Measurements from ENCODE around the gene LRP3. TPM values are rescaled to one million over a fixed set of nuclear protein-coding genes. Genes with fewer than 3 reads are reported as not detected.

The LRP3 gene
- total and polyA plus RNA-seq, 2 donors from 2014 or later: 13.9 to 23.8 TPM

DNA sequence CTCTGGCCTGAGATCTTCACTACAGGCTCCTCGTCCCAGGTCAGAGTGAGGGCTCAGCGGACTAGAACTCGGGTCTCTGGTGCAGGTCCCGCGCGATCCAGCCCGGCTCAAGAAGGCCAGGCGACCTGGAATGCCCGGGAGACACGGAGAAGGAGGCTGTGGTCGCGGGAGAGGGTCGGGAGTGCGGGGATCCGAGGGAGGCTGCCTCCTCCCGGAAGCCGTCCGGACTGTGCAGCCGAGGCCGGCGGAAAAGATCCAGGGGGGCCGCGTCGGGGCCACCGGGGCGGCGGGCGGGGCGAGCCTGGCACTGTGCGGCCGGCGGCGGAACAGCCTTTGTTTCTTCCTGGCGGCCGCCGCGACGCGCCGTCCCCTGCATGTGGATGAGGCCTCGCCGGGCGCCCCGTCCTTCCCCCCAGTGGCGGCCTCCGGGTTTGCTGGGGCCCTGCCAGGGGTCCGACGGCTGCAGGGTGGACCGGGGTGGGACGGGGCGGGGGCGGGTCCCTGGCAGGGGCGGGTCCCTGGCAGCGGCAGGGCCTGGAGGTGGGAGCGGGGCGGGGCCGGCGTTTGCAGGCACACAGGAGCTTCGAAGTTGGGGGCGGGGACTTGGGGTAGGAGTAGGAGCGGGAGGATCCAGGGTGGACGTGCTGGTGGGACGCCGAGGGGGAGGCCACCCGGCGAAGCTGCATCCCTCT is 32.6 kb downstream of the LRP3 start:
- no peak overlapping the region for H3K4me3 ChIP-seq (ENCODE audit: low read length in 3 of 3)
- no peak for FAIRE-seq
- H3K4me1 ChIP-seq (ENCODE audit: control insufficient read depth in 2 of 3, insufficient read depth in 2 of 3, low read depth in 1 of 3, low read length in 3 of 3): peaks cover 0 to 4% (median 0%) of the 10 kb centered on the region in 3 donors

GRCh38 chr19:33227242-33227650 is 33.1 kb downstream of the LRP3 start:
- no peaks in the 10 kb centered on the region for H3K36me3 ChIP-seq (ENCODE audit: control insufficient read depth in 2 of 3, insufficient read depth in 3 of 3, low read length in 3 of 3)
- no peak for DNase-seq
- no peak overlapping the region for H3K4me3 ChIP-seq (ENCODE audit: low read length in 3 of 3)
- peaks cover 0 to 18% (median 5%) of the 10 kb centered on the region in 3 donors for H3K9me3 ChIP-seq (ENCODE audit: control insufficient read depth in 2 of 3, insufficient read depth in 1 of 3, low read length in 3 of 3)
- no peak for FAIRE-seq
- peaks cover 0 to 4% (median 0%) of the 10 kb centered on the region in 3 donors for H3K4me1 ChIP-seq (ENCODE audit: control insufficient read depth in 2 of 3, insufficient read depth in 2 of 3, low read depth in 1 of 3, low read length in 3 of 3)
- H3K27me3 ChIP-seq (ENCODE audit: control insufficient read depth, insufficient read depth, low read length): peaks cover 14% of the 10 kb centered on the region
- intact Hi-C loops (cut with DNase I): no loop called here
- TF ChIP-seq, protein P1, sequence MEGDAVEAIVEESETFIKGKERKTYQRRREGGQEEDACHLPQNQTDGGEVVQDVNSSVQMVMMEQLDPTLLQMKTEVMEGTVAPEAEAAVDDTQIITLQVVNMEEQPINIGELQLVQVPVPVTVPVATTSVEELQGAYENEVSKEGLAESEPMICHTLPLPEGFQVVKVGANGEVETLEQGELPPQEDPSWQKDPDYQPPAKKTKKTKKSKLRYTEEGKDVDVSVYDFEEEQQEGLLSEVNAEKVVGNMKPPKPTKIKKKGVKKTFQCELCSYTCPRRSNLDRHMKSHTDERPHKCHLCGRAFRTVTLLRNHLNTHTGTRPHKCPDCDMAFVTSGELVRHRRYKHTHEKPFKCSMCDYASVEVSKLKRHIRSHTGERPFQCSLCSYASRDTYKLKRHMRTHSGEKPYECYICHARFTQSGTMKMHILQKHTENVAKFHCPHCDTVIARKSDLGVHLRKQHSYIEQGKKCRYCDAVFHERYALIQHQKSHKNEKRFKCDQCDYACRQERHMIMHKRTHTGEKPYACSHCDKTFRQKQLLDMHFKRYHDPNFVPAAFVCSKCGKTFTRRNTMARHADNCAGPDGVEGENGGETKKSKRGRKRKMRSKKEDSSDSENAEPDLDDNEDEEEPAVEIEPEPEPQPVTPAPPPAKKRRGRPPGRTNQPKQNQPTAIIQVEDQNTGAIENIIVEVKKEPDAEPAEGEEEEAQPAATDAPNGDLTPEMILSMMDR (IDR thresholded peaks at IDR 0.05; ENCODE audit: borderline replicate concordance, extremely low read depth, insufficient read depth): no peak
- H3K27ac ChIP-seq (ENCODE audit: low read depth in 2 of 2, low read length in 2 of 2): no peak overlapping the region
- no peak overlapping the region for H3K9ac ChIP-seq (ENCODE audit: low read length in 3 of 3)

More for the DNA sequence above, 32.6 kb downstream of the LRP3 start:
- intact Hi-C loops (cut with DNase I): no loop called here
- peaks cover 0 to 18% (median 5%) of the 10 kb centered on the region in 3 donors for H3K9me3 ChIP-seq (ENCODE audit: control insufficient read depth in 2 of 3, insufficient read depth in 1 of 3, low read length in 3 of 3)
- no peak overlapping the region for H3K9ac ChIP-seq (ENCODE audit: low read length in 3 of 3)
- TF ChIP-seq, protein P1 (IDR thresholded peaks at IDR 0.05; ENCODE audit: borderline replicate concordance, extremely low read depth, insufficient read depth): no peak
- H3K27me3 ChIP-seq (ENCODE audit: control insufficient read depth, insufficient read depth, low read length): peaks cover 14% of the 10 kb centered on the region
- no peak overlapping the region for H3K27ac ChIP-seq (ENCODE audit: low read depth in 2 of 2, low read length in 2 of 2)
- peak in 4 of 5 donors; percentile 31 to 76 (median 54) for DNase-seq
- no peaks in the 10 kb centered on the region for H3K36me3 ChIP-seq (ENCODE audit: control insufficient read depth in 2 of 3, insufficient read depth in 3 of 3, low read length in 3 of 3)

DNA sequence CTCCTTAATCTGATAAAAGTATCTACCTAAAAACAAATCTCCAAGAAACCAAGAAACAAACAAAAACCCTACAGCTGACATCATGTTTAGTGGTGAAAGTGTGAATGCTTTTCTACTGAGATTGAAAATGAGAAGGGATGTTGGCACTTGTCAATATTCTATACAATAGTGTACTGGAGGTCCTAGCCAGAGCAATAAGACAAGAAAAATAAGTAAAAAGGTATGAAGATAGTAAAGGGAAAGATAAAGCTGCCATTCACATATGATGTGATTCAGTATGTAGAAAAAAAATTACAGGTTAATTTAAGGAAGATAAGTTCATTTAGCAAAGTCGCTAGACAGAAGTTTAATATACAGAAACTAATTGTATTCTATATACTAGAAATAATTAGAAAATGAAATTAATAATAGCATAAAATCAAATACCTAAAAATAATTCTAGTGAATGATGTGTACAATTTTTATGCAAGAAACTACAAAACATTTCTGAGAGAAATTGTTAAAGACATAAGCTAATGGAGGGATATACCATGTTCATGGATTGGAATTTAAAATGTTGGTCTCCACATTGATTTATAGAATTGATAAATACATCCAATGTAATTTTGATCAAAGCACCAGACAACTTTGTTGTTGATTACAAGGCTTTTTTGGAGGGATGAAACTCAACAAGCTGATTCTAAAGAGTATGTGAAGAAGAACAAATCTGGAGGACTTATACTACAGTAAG is 33.9 kb downstream of the LRP3 start:
- peaks cover 0 to 5% (median 0%) of the 10 kb centered on the region in 3 donors for H3K4me1 ChIP-seq (ENCODE audit: control insufficient read depth in 2 of 3, insufficient read depth in 2 of 3, low read depth in 1 of 3, low read length in 3 of 3)
- H3K27ac ChIP-seq (ENCODE audit: low read depth in 2 of 2, low read length in 2 of 2): no peak overlapping the region
- H3K27me3 ChIP-seq (ENCODE audit: control insufficient read depth, insufficient read depth, low read length): peaks cover 14% of the 10 kb centered on the region
- peaks cover 0 to 18% (median 5%) of the 10 kb centered on the region in 3 donors for H3K9me3 ChIP-seq (ENCODE audit: control insufficient read depth in 2 of 3, insufficient read depth in 1 of 3, low read length in 3 of 3)
- H3K36me3 ChIP-seq (ENCODE audit: control insufficient read depth in 2 of 3, insufficient read depth in 3 of 3, low read length in 3 of 3): no peaks in the 10 kb centered on the region
- intact Hi-C loops (cut with DNase I): no loop called here
- TF ChIP-seq, protein P1 (IDR thresholded peaks at IDR 0.05; ENCODE audit: borderline replicate concordance, extremely low read depth, insufficient read depth): no peak
- FAIRE-seq (peak; percentile 41), DNase-seq (no peak)
- H3K4me3 ChIP-seq (ENCODE audit: low read length in 3 of 3): no peak overlapping the region
- no peak overlapping the region for H3K9ac ChIP-seq (ENCODE audit: low read length in 3 of 3)

Measured in kidney (tissue), 14 donors.